Spleen (tissue), 11 donors: ENCODE data around the gene NAALADL1. TPM values are rescaled to one million over a fixed set of nuclear protein-coding genes. Genes with fewer than 3 reads are reported as not detected.
"Not testable (repeated sequence)": the region's sequence is repeated elsewhere in the genome, so short reads cannot be mapped to it uniquely, and the experiment has no call there.

ENCODE experiments used
- DNase-seq: peaks from one replicate; pipeline ENCODE4 v3.0.0-alpha.2; 2020
- H3K27ac ChIP-seq, 8 donors: fragments of 200-600 bp; sonication (generic) in 7 of 8; 1 replicate in 4 of 8; 2 replicates in 4 of 8; pipeline versions ENCODE4 v1.5.0 to v1.8.0; 2016 to 2021; ENCODE audit warnings: inconsistent platforms in 4 of 8, mild to moderate bottlenecking in 4 of 8, moderate library complexity in 1 of 8
- H3K27me3 ChIP-seq, 7 donors: fragments of 200-600 bp; sonication (generic) in 6 of 7; replicated peaks in 1 of 7; 1 replicate in 4 of 7; 2 replicates in 3 of 7; pipeline versions ENCODE4 v1.5.0 to v1.8.0; 2016 to 2021; ENCODE audit warnings: inconsistent platforms in 3 of 7, mild to moderate bottlenecking in 1 of 7
- H3K36me3 ChIP-seq, 6 donors: fragments of 200-600 bp; sonication (generic) in 5 of 6; 1 replicate in 4 of 6; 2 replicates in 2 of 6; pipeline versions ENCODE4 v1.5.0 to v1.8.0; 2016 to 2021; ENCODE audit warnings: inconsistent platforms in 2 of 6
- H3K4me1 ChIP-seq, 6 donors: fragments of 200-600 bp; sonication (generic) in 5 of 6; 1 replicate in 3 of 6; 2 replicates in 3 of 6; pipeline versions ENCODE4 v1.5.0 to v1.8.0; 2016 to 2021; ENCODE audit warnings: inconsistent platforms in 3 of 6
- H3K4me3 ChIP-seq, 8 donors: fragments of 200-600 bp; sonication (generic) in 7 of 8; 1 replicate in 4 of 8; 2 replicates in 4 of 8; pipeline versions ENCODE4 v1.5.0 to v1.8.0; 2016 to 2021; ENCODE audit warnings: inconsistent platforms in 4 of 8, mild to moderate bottlenecking in 4 of 8, moderate library complexity in 2 of 8
- H3K9me3 ChIP-seq, 8 donors: fragments of 200-600 bp; sonication (generic) in 7 of 8; 1 replicate in 4 of 8; 2 replicates in 4 of 8; pipeline versions ENCODE4 v1.5.0 to v1.8.0; 2016 to 2021; ENCODE audit warnings: inconsistent platforms in 4 of 8
- CTCF ChIP-seq, 11 experiments: fragments of 200-600 bp in 7 of 11; fragments of 450-650 bp in 4 of 11; sonication (generic) in 4 of 11; IDR thresholded peaks in 8 of 11; conservative IDR thresholded peaks in 3 of 11; 1 replicate in 7 of 11; 2 replicates in 4 of 11; pipeline versions ENCODE4 v1.4.0 to v1.8.0; 2016 to 2021; ENCODE audit warnings: antibody characterized with exemption in 11 of 11, inconsistent platforms in 4 of 11, mild to moderate bottlenecking in 1 of 11
- POLR2A ChIP-seq, 3 donors: fragments of 450-650 bp; IDR thresholded peaks; one replicate each; pipeline ENCODE4 v1.5.1; 2017; ENCODE audit warnings: antibody characterized with exemption in 3 of 3, mild to moderate bottlenecking in 1 of 3
- POLR2AphosphoS5 ChIP-seq, 3 donors: sonication (generic); formaldehyde crosslinking; IDR thresholded peaks; one replicate each; pipeline ENCODE4 v1.5.1; 2017; ENCODE audit warnings: antibody characterized with exemption in 3 of 3
- WGBS, 5 donors: extraction: QIAGEN DNeasy Blood & Tissue Kit in 3 of 5; methylation state at CpG; one replicate each; pipeline versions ENCODE4 v1.1.5 to v1.1.7; 2013 to 2018; 5-methylcytosine and 5-hydroxymethylcytosine counted together
- intact Hi-C: fragments of 100-400 bp; cut with DNase I; formaldehyde crosslinking; loops from one replicate; pipeline ENCODE4 v1.15.0; 2023; ENCODE audit warnings: low total_unique reads
- polyA plus RNA-seq, 3 donors: library from polyadenylated mRNA; stranded (reverse); fragments of 200-250 nt; gene quantifications; one replicate each; pipeline ENCODE4 v1.2.1, GENCODE V29; 2013
- total RNA-seq, 7 donors: library from RNA; depleted of rRNA in 3 of 7; stranded (reverse); fragments of >200 nt in 3 of 7; fragmentation: NEBNext Ultra II Directional in 4 of 7; extraction: Animal tissue kit (Norgen Biotek cat#: 25700) in 4 of 7; gene quantifications; one replicate each; pipeline versions ENCODE4 v1.1.0 to v1.2.1, GENCODE V29; 2016 to 2021
- donor health status: healthy with polysubstance abuse.
- donor health status: DM: no; HTN: no; CAD: no; lungs with moderate emphysema.
- donor health status: DM: no; HTN: no; CAD: no.
- donor health status: Bipolar disorder and iron deficiency.
- donor health status: healthy.
- donor health status: DM: no; HTN: no; CAD: no.
- donor health status: DM: yes; HTN: yes; CAD: no.

Gene NAALADL1
- total and polyA plus RNA-seq, 10 donors = 13.0 to 45.2 (median 20.8) TPM

GRCh38 chr11:65026810-65027209, 31.5 kb downstream of the NAALADL1 start:
- H3K4me3 ChIP-seq = peak overlapping the region in 6 of 8 donors; percentile 55 to 76 (median 58)
- H3K27me3 ChIP-seq = no peaks in the 10 kb centered on the region
- H3K36me3 ChIP-seq = peaks cover 0 to 18% (median 7%) of the 10 kb centered on the region in 6 donors
- intact Hi-C loops = no loop called here
- H3K9me3 ChIP-seq = no peaks in the 10 kb centered on the region
- peak overlapping the region; percentile 88 to 95 (median 92) for H3K27ac ChIP-seq
- no peak for DNase-seq
- 65 to 78% (median 69%) methylated on average over 10 of the region's 10 CpGs for WGBS, 5 donors
- TF ChIP-seq CTCF (IDR thresholded peaks at IDR 0.05 in 8 of 11, conservative IDR thresholded peaks at IDR 0.05 in 3 of 11) (no peak), POLR2A (IDR thresholded peaks at IDR 0.05) (no peak), POLR2AphosphoS5 (IDR thresholded peaks at IDR 0.05) (no peak)
- H3K4me1 ChIP-seq = peaks cover 8 to 39% (median 21%) of the 10 kb centered on the region in 6 donors

- H3K4me3 ChIP-seq, DNase-seq, H3K9me3 ChIP-seq, H3K27me3 ChIP-seq, intact Hi-C loops, H3K27ac ChIP-seq: not testable (repeated sequence)
- H3K36me3 ChIP-seq = peaks cover 0 to 41% (median 34%) of the 10 kb centered on the region in 6 donors
- peaks cover 8 to 44% (median 14%) of the 10 kb centered on the region in 6 donors for H3K4me1 ChIP-seq
- 75 to 84% (median 75%) methylated on average over 8 of the region's 8 CpGs for WGBS, 5 donors
Measured at GRCh38 chr11:65023502-65023901, 34.9 kb downstream of the NAALADL1 start.

- Histone ChIP-seq H3K36me3 (peaks cover 0 to 54% (median 38%) of the 10 kb centered on the region in 6 donors), H3K9me3 (no peaks in the 10 kb centered on the region), H3K4me1 (peaks cover 0 to 38% (median 6%) of the 10 kb centered on the region in 6 donors), H3K27me3 (no peaks in the 10 kb centered on the region), H3K27ac (no peak overlapping the region), H3K4me3 (no peak overlapping the region)
- TF ChIP-seq POLR2A (IDR thresholded peaks at IDR 0.05) (no peak), POLR2AphosphoS5 (IDR thresholded peaks at IDR 0.05) (peak in 1 of 3 donors; percentile 18), CTCF (IDR thresholded peaks at IDR 0.05 in 8 of 11, conservative IDR thresholded peaks at IDR 0.05 in 3 of 11) (no peak)
- intact Hi-C loops = no loop called here
- no peak for DNase-seq
- 77 to 99% (median 88%) methylated on average over 3 to 11 of the region's 11 CpGs for WGBS, 5 donors
Measured at GRCh38 chr11:65021509-65021908, 36.8 kb downstream of the NAALADL1 start.

- no peak overlapping the region for H3K4me3 ChIP-seq
- no peak for TF ChIP-seq CTCF (IDR thresholded peaks at IDR 0.05 in 8 of 11, conservative IDR thresholded peaks at IDR 0.05 in 3 of 11)
- no peak for TF ChIP-seq POLR2AphosphoS5 (IDR thresholded peaks at IDR 0.05)
- TF ChIP-seq POLR2A (IDR thresholded peaks at IDR 0.05) = no peak
- no peaks in the 10 kb centered on the region for H3K27me3 ChIP-seq
- WGBS, 5 donors = 64 to 83% (median 75%) methylated on average over 3 of the region's 3 CpGs
- H3K36me3 ChIP-seq = peaks cover 0 to 54% (median 38%) of the 10 kb centered on the region in 6 donors
- H3K9me3 ChIP-seq = no peaks in the 10 kb centered on the region
- H3K27ac ChIP-seq = no peak overlapping the region
- peaks cover 0 to 41% (median 6%) of the 10 kb centered on the region in 6 donors for H3K4me1 ChIP-seq
- intact Hi-C loops = no loop called here
- DNase-seq = no peak
Measured at GRCh38 chr11:65021003-65021402, 37.4 kb downstream of the NAALADL1 start.

GRCh38 chr11:65019824-65020223, 38.5 kb downstream of the NAALADL1 start:
- no peak for TF ChIP-seq CTCF (IDR thresholded peaks at IDR 0.05 in 8 of 11, conservative IDR thresholded peaks at IDR 0.05 in 3 of 11)
- TF ChIP-seq POLR2AphosphoS5 (IDR thresholded peaks at IDR 0.05) = no peak
- no peak for TF ChIP-seq POLR2A (IDR thresholded peaks at IDR 0.05)
- DNase-seq = no peak
- Histone ChIP-seq H3K36me3 (peaks cover 0 to 54% (median 38%) of the 10 kb centered on the region in 6 donors), H3K27ac (no peak overlapping the region), H3K9me3 (no peaks in the 10 kb centered on the region), H3K4me3 (no peak overlapping the region), H3K4me1 (peaks cover 4 to 53% (median 15%) of the 10 kb centered on the region in 6 donors), H3K27me3 (no peaks in the 10 kb centered on the region)
- intact Hi-C loops = no loop called here
- WGBS, 5 donors = 77 to 90% (median 80%) methylated on average over 7 of the region's 7 CpGs
